SK-N-SH (cell line): ENCODE data around the gene WDR6. TPM values are rescaled to one million over a fixed set of nuclear protein-coding genes. Genes with fewer than 3 reads are reported as not detected.
A peak's percentile ranks its signal among the peaks of the same experiment; 100 is the strongest.

Experiments used
- CTCF ChIA-PET: fragments of 300-600, 350-600 bp; formaldehyde crosslinking; extraction: SDS; loops from one replicate; lab custom pipeline; 2021; lab: Yijun Ruan, JAX
- POLR2A ChIA-PET: fragments of 350-600 bp; sonication (Branson Sonifier 250); formaldehyde crosslinking; extraction: SDS; loops from one replicate; lab custom pipeline; 2020; ENCODE audit warnings: antibody characterized with exemption, inconsistent platforms; lab: Yijun Ruan, JAX
- DNase-seq: peaks from one replicate; pipeline ENCODE4 v3.0.0; 2012
- H2AFZ ChIP-seq: fragments of 200-600 bp; sonication (generic); 2 replicates; pipeline ENCODE4 v1.8.1; 2016; ENCODE audit warnings: antibody characterized with exemption, mild to moderate bottlenecking, low read depth
- H3F3A ChIP-seq: fragments of 200-600 bp; sonication (generic); replicated peaks from 2 replicates; pipeline ENCODE3; 2016; ENCODE audit warnings: antibody characterized with exemption, mild to moderate bottlenecking; ENCODE audit not compliant: insufficient read depth
- H3K27ac ChIP-seq, 2 experiments: fragments of 200-500 bp in 1 of 2; fragments of 200-600 bp in 1 of 2; sonication (Bioruptor generic) in 1 of 2; sonication (generic), shearing (Covaris generic) in 1 of 2; 2 replicates each; pipeline versions ENCODE4 v1.5.1 to v1.6.1; 2014 to 2016; ENCODE audit warnings: low read depth in 2 of 2, inconsistent platforms in 1 of 2, low read length in 1 of 2, mild to moderate bottlenecking in 1 of 2, mixed read lengths in 1 of 2
- H3K27me3 ChIP-seq: fragments of 200-600 bp; sonication (generic), shearing (Covaris generic); 2 replicates; pipeline ENCODE4 v1.6.1; 2016; ENCODE audit warnings: mixed run types; ENCODE audit not compliant: insufficient read depth
- H3K36me3 ChIP-seq, 2 experiments: fragments of 200-500 bp in 1 of 2; fragments of 200-600 bp in 1 of 2; sonication (Bioruptor generic) in 1 of 2; sonication (generic) in 1 of 2; replicated peaks in 1 of 2; 2 replicates each; pipeline versions ENCODE3 to v1.5.1; 2014 to 2016; ENCODE audit warnings: low read length in 1 of 2, mild to moderate bottlenecking in 1 of 2; ENCODE audit not compliant: insufficient read depth in 2 of 2, control insufficient read depth in 1 of 2
- H3K4me1 ChIP-seq, 2 experiments: fragments of 200-500 bp in 1 of 2; fragments of 200-600 bp in 1 of 2; sonication (Bioruptor generic) in 1 of 2; sonication (generic), shearing (Covaris generic) in 1 of 2; 2 replicates each; pipeline versions ENCODE4 v1.5.1 to v1.6.1; 2014 to 2016; ENCODE audit warnings: low read depth in 1 of 2, low read length in 1 of 2, mixed run types in 1 of 2; ENCODE audit not compliant: insufficient read depth in 2 of 2, control insufficient read depth in 1 of 2
- H3K4me2 ChIP-seq: fragments of 200-600 bp; sonication (generic), shearing (Covaris generic); 2 replicates; pipeline ENCODE4 v1.6.1; 2017; ENCODE audit warnings: mixed run types
- H3K4me3 ChIP-seq, 2 experiments: fragments of 200-500 bp in 1 of 2; fragments of 200-600 bp in 1 of 2; sonication (Bioruptor generic) in 1 of 2; sonication (generic), shearing (Covaris generic) in 1 of 2; 2 replicates each; pipeline versions ENCODE4 v1.5.1 to v1.8.1; 2014 to 2016; ENCODE audit warnings: low read depth in 2 of 2, inconsistent platforms in 1 of 2, low read length in 1 of 2, mild to moderate bottlenecking in 1 of 2, mixed read lengths in 1 of 2, moderate library complexity in 1 of 2
- H3K79me2 ChIP-seq: fragments of 200-600 bp; sonication (generic); 2 replicates; pipeline ENCODE4 v1.8.1; 2017; ENCODE audit warnings: mild to moderate bottlenecking; ENCODE audit not compliant: insufficient read depth
- H3K9ac ChIP-seq: fragments of 200-600 bp; sonication (generic); 2 replicates; pipeline ENCODE4 v1.6.1; 2017; ENCODE audit warnings: mixed run types
- H3K9me2 ChIP-seq: fragments of 200-600 bp; sonication (generic); 2 replicates; pipeline ENCODE4 v1.6.1; 2017; ENCODE audit warnings: mixed run types
- H3K9me3 ChIP-seq: fragments of 200-600 bp; sonication (generic); 2 replicates; pipeline ENCODE4 v1.6.1; 2017; ENCODE audit warnings: mixed run types, mild to moderate bottlenecking, moderate library complexity
- H4K20me1 ChIP-seq: fragments of 200-600 bp; sonication (generic); 2 replicates; pipeline ENCODE4 v1.6.1; 2017; ENCODE audit warnings: mild to moderate bottlenecking, mixed run types; ENCODE audit not compliant: insufficient read depth
- EZH2phosphoT487 ChIP-seq: fragments of 200-600 bp; sonication (generic); IDR thresholded peaks from 2 replicates; pipeline ENCODE4 v1.6.1; 2017; ENCODE audit warnings: low read depth, mixed run types, mild to moderate bottlenecking, antibody characterized with exemption, moderate library complexity, borderline replicate concordance
- MEF2A ChIP-seq: IDR thresholded peaks from 2 replicates; pipeline ENCODE4 v1.4.0; 2012; ENCODE audit warnings: low read depth, borderline replicate concordance
- MXI1 ChIP-seq: IDR thresholded peaks from 2 replicates; pipeline ENCODE4 v1.6.1; 2012; ENCODE audit warnings: mild to moderate bottlenecking, low read depth, low read length, improper control_type of control experiment
- POLR2AphosphoS5 ChIP-seq: IDR thresholded peaks from 2 replicates; pipeline ENCODE4 v1.6.1; 2012; ENCODE audit warnings: low read depth, low read length
- RAD21 ChIP-seq: IDR thresholded peaks from 2 replicates; pipeline ENCODE4 v1.6.1; 2012; ENCODE audit warnings: mild to moderate bottlenecking, low read length
- SIN3A ChIP-seq: IDR thresholded peaks from 2 replicates; pipeline ENCODE4 v1.6.1; 2012; ENCODE audit warnings: low read depth, mild to moderate bottlenecking, low read length, moderate library complexity, borderline replicate concordance
- SMC3 ChIP-seq: IDR thresholded peaks from 2 replicates; pipeline ENCODE4 v1.6.1; 2012; ENCODE audit warnings: low read depth, low read length, improper control_type of control experiment
- WGBS: methylation state at CpG from one replicate; pipeline ENCODE4 v1.1.6; 2017; ENCODE audit warnings: low lambda C conversion rate; 5-methylcytosine and 5-hydroxymethylcytosine counted together
- polyA plus RNA-seq, 3 experiments: library from polyadenylated mRNA; depleted of rRNA; stranded (reverse); fragments of >200 nt; gene quantifications; 2 replicates each; pipeline ENCODE4 v1.2.3, GENCODE V29; 2012
- TF ChIP-seq, protein P1 (sequence below): IDR thresholded peaks from 2 replicates; pipeline ENCODE4 v1.4.0; 2012; ENCODE audit warnings: low read depth, borderline replicate concordance
- TF ChIP-seq, protein P2 (sequence below): fragments of 200-600 bp; sonication (generic); IDR thresholded peaks from 2 replicates; pipeline ENCODE4 v1.6.1; 2017; ENCODE audit warnings: antibody characterized with exemption, mild to moderate bottlenecking, moderate library complexity

WDR6 gene
- polyA plus RNA-seq, 1 of the 3 experiments (the other 2 are of a cell fraction) = 230 TPM

DNA sequence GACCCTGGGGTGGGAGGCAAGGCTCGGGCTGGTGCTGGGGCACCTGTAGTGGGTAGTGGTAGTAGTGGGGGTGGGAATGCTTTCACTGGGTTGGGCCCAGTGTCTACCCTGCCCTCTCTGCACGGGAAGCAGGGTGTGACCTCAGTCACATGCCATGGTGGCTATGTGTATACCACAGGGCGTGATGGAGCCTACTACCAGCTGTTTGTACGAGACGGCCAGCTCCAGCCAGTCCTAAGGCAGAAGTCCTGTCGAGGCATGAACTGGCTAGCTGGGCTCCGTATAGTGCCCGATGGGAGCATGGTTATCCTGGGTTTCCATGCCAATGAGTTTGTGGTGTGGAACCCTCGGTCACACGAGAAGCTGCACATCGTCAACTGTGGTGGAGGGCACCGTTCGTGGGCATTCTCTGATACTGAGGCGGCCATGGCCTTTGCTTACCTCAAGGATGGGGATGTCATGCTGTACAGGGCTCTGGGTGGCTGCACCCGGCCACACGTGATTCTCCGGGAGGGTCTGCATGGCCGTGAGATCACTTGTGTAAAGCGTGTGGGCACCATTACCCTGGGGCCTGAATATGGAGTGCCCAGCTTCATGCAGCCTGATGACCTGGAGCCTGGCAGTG lies 6.0 kb downstream of the WDR6 start:
- Histone ChIP-seq H3F3A (peaks cover 17% of the 10 kb centered on the region), H4K20me1 (peaks cover 66% of the 10 kb centered on the region), H3K79me2 (peaks cover 66% of the 10 kb centered on the region), H3K9me2 (no peaks in the 10 kb centered on the region), H3K27ac (no peak overlapping the region; a peak in 1 of 4 replicates), H3K9me3 (no peaks in the 10 kb centered on the region), H3K4me2 (no peak overlapping the region), H3K36me3 (peaks cover 9 to 54% of the 10 kb centered on the region in 2 experiments), H2AFZ (no peak overlapping the region), H3K4me3 (no peak overlapping the region)
- ChIA-PET POLR2A (interaction anchor here (0.7 to 2.2 kb wide), 4 partner anchors 7 to 26 kb away, joined by 3 to 10 read pairs (median 3); no protein-coding TSS in a partner anchor), CTCF (interaction anchor here (0.9 to 14.2 kb wide), 7 partner anchors 9 to 162 kb away, joined by 3 to 114 read pairs (median 5); partner anchors contain the start of genes NDUFAF3 and P4HTM)
- DNase-seq = no peak
- WGBS = 95% methylated on average over 9 of the region's 19 CpGs
- TF ChIP-seq EZH2phosphoT487 (no peak), RAD21 (no peak), POLR2AphosphoS5 (0 out of 2 replicates have a peak, but pooled peaks have one; percentile 1)
- TF ChIP-seq, all 33 proteins: peak for 1
- Histone ChIP-seq H3K27me3 (no peaks in the 10 kb centered on the region), H3K9ac (no peak overlapping the region), H3K4me1 (peaks cover 0 to 23% of the 10 kb centered on the region in 2 experiments; a peak in 1 of 4 replicates)

DNA sequence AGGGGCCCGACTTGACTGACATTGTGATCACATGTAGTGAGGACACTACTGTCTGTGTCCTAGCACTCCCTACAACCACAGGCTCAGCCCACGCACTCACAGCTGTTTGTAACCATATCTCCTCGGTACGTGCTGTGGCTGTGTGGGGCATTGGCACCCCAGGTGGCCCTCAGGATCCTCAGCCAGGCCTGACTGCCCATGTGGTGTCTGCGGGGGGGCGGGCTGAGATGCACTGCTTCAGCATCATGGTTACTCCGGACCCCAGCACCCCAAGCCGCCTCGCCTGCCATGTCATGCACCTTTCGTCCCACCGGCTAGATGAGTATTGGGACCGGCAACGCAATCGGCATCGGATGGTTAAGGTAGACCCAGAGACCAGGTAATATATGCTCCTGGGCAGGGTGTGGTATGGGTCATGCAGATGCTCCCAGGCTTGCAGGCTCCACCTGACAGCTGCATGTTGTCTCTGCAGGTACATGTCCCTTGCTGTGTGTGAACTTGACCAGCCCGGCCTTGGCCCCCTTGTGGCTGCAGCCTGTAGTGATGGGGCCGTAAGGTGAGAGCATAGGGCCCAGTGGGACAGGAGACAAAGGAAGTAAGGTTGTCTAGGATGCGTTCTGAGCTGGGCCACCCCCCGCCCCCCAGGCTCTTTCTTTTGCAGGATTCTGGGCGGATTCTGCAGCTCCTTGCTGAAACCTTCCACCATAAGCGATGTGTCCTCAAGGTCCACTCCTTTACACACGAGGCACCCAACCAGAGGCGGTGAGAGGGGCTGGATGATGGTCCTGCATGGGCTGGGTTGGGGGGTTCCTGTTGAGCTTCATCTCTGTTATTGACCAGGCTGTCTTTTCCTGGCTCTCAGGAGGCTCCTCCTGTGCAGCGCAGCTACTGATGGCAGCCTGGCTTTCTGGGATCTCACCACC lies 6.8 kb downstream of the WDR6 start:
- Histone ChIP-seq H3K9me3 (no peaks in the 10 kb centered on the region), H2AFZ (no peak overlapping the region), H3K4me3 (no peak overlapping the region), H3K36me3 (peaks cover 9 to 54% of the 10 kb centered on the region in 2 experiments), H3K9ac (no peak overlapping the region), H3F3A (peaks cover 17% of the 10 kb centered on the region), H4K20me1 (peaks cover 59% of the 10 kb centered on the region), H3K4me1 (peaks cover 0 to 19% of the 10 kb centered on the region in 2 experiments; a peak in 1 of 4 replicates), H3K79me2 (peaks cover 62% of the 10 kb centered on the region), H3K27ac (no peak overlapping the region), H3K4me2 (no peak overlapping the region), H3K9me2 (no peaks in the 10 kb centered on the region), H3K27me3 (no peaks in the 10 kb centered on the region)
- TF ChIP-seq RAD21 (peak; percentile 45), SMC3 (peak; percentile 46), MEF2A (no peak), SIN3A (0 out of 2 replicates have a peak, but pooled peaks have one; percentile 40), MXI1 (peak; percentile 45; the same call in 1 of the 2 replicates)
- TF ChIP-seq, protein P1, sequence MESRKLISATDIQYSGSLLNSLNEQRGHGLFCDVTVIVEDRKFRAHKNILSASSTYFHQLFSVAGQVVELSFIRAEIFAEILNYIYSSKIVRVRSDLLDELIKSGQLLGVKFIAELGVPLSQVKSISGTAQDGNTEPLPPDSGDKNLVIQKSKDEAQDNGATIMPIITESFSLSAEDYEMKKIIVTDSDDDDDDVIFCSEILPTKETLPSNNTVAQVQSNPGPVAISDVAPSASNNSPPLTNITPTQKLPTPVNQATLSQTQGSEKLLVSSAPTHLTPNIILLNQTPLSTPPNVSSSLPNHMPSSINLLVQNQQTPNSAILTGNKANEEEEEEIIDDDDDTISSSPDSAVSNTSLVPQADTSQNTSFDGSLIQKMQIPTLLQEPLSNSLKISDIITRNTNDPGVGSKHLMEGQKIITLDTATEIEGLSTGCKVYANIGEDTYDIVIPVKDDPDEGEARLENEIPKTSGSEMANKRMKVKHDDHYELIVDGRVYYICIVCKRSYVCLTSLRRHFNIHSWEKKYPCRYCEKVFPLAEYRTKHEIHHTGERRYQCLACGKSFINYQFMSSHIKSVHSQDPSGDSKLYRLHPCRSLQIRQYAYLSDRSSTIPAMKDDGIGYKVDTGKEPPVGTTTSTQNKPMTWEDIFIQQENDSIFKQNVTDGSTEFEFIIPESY = no peak
- TF ChIP-seq, protein P2, sequence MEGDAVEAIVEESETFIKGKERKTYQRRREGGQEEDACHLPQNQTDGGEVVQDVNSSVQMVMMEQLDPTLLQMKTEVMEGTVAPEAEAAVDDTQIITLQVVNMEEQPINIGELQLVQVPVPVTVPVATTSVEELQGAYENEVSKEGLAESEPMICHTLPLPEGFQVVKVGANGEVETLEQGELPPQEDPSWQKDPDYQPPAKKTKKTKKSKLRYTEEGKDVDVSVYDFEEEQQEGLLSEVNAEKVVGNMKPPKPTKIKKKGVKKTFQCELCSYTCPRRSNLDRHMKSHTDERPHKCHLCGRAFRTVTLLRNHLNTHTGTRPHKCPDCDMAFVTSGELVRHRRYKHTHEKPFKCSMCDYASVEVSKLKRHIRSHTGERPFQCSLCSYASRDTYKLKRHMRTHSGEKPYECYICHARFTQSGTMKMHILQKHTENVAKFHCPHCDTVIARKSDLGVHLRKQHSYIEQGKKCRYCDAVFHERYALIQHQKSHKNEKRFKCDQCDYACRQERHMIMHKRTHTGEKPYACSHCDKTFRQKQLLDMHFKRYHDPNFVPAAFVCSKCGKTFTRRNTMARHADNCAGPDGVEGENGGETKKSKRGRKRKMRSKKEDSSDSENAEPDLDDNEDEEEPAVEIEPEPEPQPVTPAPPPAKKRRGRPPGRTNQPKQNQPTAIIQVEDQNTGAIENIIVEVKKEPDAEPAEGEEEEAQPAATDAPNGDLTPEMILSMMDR = peak; percentile 69
- WGBS = 80% methylated on average over 13 of the region's 24 CpGs
- peak; percentile 72 for DNase-seq
- ChIA-PET CTCF (interaction anchor here (0.6 to 14.2 kb wide), 15 partner anchors 8 to 161 kb away, joined by 3 to 114 read pairs (median 4); partner anchors contain the start of genes NDUFAF3 and P4HTM), POLR2A (interaction anchor here (0.6 to 2.2 kb wide), 5 partner anchors 17 to 79 kb away, joined by 3 to 10 read pairs (median 4); no protein-coding TSS in a partner anchor)
